DMS53 (cell line): ENCODE measurements around the gene TMEM170A.
"Not testable (repeated sequence)": the region's sequence is repeated elsewhere in the genome, so short reads cannot be mapped to it uniquely, and the experiment has no call there.

Source experiments
- DNase-seq: peaks from one replicate; lab custom pipeline; 2025; lab: John Stamatoyannopoulos, UW

TMEM170A gene

GRCh38 chr16:75481475-75481874 lies 17.0 kb upstream of the TMEM170A start:
- no peak for DNase-seq

GRCh38 chr16:75479421-75479990 lies 15.0 kb upstream of the TMEM170A start:
- no peak for DNase-seq

GRCh38 chr16:75478480-75479345 lies 14.2 kb upstream of the TMEM170A start:
- DNase-seq, result no peak

GRCh38 chr16:75477680-75478473 lies 13.4 kb upstream of the TMEM170A start:
- peak; percentile 8 for DNase-seq

- no peak for DNase-seq
Measured at GRCh38 chr16:75476817-75477216, 12.3 kb upstream of the TMEM170A start.

- no peak for DNase-seq
Measured at GRCh38 chr16:75475420-75475847, 10.9 kb upstream of the TMEM170A start.

- DNase-seq, result no peak
Measured at GRCh38 chr16:75472908-75473877, 8.7 kb upstream of the TMEM170A start.

- DNase-seq, result peak; percentile 73
Measured at GRCh38 chr16:75471723-75472633, 7.5 kb upstream of the TMEM170A start.

GRCh38 chr16:75466760-75467159 lies 2.3 kb upstream of the TMEM170A start:
- no peak for DNase-seq

GRCh38 chr16:75463389-75464121 lies 934 bp downstream of the TMEM170A start:
- DNase-seq, result peak; percentile 57

GRCh38 chr16:75462806-75463205 lies 1.7 kb downstream of the TMEM170A start:
- no peak for DNase-seq

- DNase-seq, result no peak
Measured at GRCh38 chr16:75461575-75461974, 2.9 kb downstream of the TMEM170A start.

GRCh38 chr16:75460446-75460845 lies 4.0 kb downstream of the TMEM170A start:
- DNase-seq, result no peak

- DNase-seq, result no peak
Measured at GRCh38 chr16:75459691-75460090, 4.8 kb downstream of the TMEM170A start.

GRCh38 chr16:75458439-75458838 lies 6.0 kb downstream of the TMEM170A start:
- DNase-seq, result no peak

GRCh38 chr16:75458029-75458428 lies 6.5 kb downstream of the TMEM170A start:
- DNase-seq, result no peak

GRCh38 chr16:75457485-75458021 lies 6.9 kb downstream of the TMEM170A start:
- no peak for DNase-seq

- DNase-seq, result no peak
Measured at GRCh38 chr16:75456971-75457370, 7.5 kb downstream of the TMEM170A start.

GRCh38 chr16:75456486-75456885 lies 8.0 kb downstream of the TMEM170A start:
- not testable (repeated sequence) for DNase-seq
